GM23338 (cell line): ENCODE measurements around the gene DLG2. TPM values are rescaled to one million over a fixed set of nuclear protein-coding genes. Genes with fewer than 3 reads are reported as not detected.

Experiments
- ATAC-seq: fragments of 200-7000 bp; cut with Tn5 transposase; 3 replicates; pipeline ENCODE4 v1.9.1; 2020
- DNase-seq: peaks from one replicate; pipeline ENCODE4 v3.0.0-alpha.2; 2015; ENCODE audit warnings: low spot score
- H2AFZ ChIP-seq: fragments of 200-600 bp; sonication (generic); 2 replicates; pipeline ENCODE4 v1.8.0; 2016; ENCODE audit warnings: antibody characterized with exemption, mild to moderate bottlenecking, moderate library complexity
- H3F3A ChIP-seq: fragments of 200-600 bp; sonication (generic); replicated peaks from 2 replicates; pipeline ENCODE4 v1.8.0; 2017; ENCODE audit warnings: antibody characterized with exemption, mixed run types, low read depth
- H3K27ac ChIP-seq: fragments of 200-600 bp; sonication (generic); 2 replicates; pipeline ENCODE4 v1.6.1; 2016; ENCODE audit warnings: low read depth
- H3K27me3 ChIP-seq: fragments of 200-600 bp; sonication (generic); 2 replicates; pipeline ENCODE4 v1.8.0; 2016; ENCODE audit warnings: mild to moderate bottlenecking, mixed run types, moderate library complexity; ENCODE audit not compliant: insufficient read depth
- H3K36me3 ChIP-seq: fragments of 200-600 bp; sonication (generic); 2 replicates; pipeline ENCODE4 v1.8.0; 2016; ENCODE audit warnings: mild to moderate bottlenecking; ENCODE audit not compliant: insufficient read depth
- H3K4me1 ChIP-seq: fragments of 200-600 bp; sonication (generic); 2 replicates; pipeline ENCODE4 v1.8.0; 2016; ENCODE audit warnings: mild to moderate bottlenecking, moderate library complexity; ENCODE audit not compliant: insufficient read depth
- H3K4me2 ChIP-seq: fragments of 200-600 bp; sonication (generic); 2 replicates; pipeline ENCODE4 v1.7.1; 2017; ENCODE audit warnings: mixed run types
- H3K4me3 ChIP-seq: fragments of 200-600 bp; sonication (generic); 2 replicates; pipeline ENCODE4 v1.6.1; 2016; ENCODE audit warnings: mixed run types
- H3K79me2 ChIP-seq: fragments of 200-600 bp; sonication (generic); replicated peaks from 2 replicates; pipeline ENCODE4 v1.8.0; 2017; ENCODE audit warnings: mild to moderate bottlenecking; ENCODE audit not compliant: insufficient read depth
- H3K9me2 ChIP-seq: fragments of 200-600 bp; sonication (generic); 2 replicates; pipeline ENCODE4 v1.8.0; 2017; ENCODE audit not compliant: insufficient read depth
- H4K20me1 ChIP-seq: fragments of 200-600 bp; sonication (generic); replicated peaks from 2 replicates; pipeline ENCODE4 v1.8.0; 2017; ENCODE audit warnings: mild to moderate bottlenecking; ENCODE audit not compliant: insufficient read depth
- H3K27ac Mint-ChIP-seq: 2 replicates; pipeline ENCODE4 v1.8.0; 2020; ENCODE audit warnings: inconsistent platforms, mild to moderate bottlenecking, moderate library complexity, mixed read lengths
- H3K27me3 Mint-ChIP-seq: 3 replicates; pipeline ENCODE4 v1.8.0; 2022; ENCODE audit warnings: low read depth, mild to moderate bottlenecking, moderate library complexity, mixed read lengths, inconsistent platforms; ENCODE audit not compliant: insufficient read depth, poor library complexity
- H3K36me3 Mint-ChIP-seq: 3 replicates; pipeline ENCODE4 v1.8.0; 2021; ENCODE audit warnings: low read depth, mild to moderate bottlenecking, inconsistent platforms, moderate library complexity, mixed read lengths
- H3K4me1 Mint-ChIP-seq: 3 replicates; pipeline ENCODE4 v1.8.0; 2020; ENCODE audit warnings: mild to moderate bottlenecking, inconsistent platforms, mixed read lengths
- H3K4me3 Mint-ChIP-seq: 3 replicates; pipeline ENCODE4 v1.8.0; 2021; ENCODE audit warnings: moderate library complexity, mild to moderate bottlenecking, inconsistent platforms, mixed read lengths
- H3K9me3 Mint-ChIP-seq: 3 replicates; pipeline ENCODE4 v1.8.0; 2020; ENCODE audit warnings: moderate library complexity, mild to moderate bottlenecking, inconsistent platforms, mixed read lengths
- CREB1 ChIP-seq: fragments of 250-450 bp; sonication (Bioruptor Pico); IDR thresholded peaks from 2 replicates; pipeline ENCODE4 v1.5.0; 2020; ENCODE audit warnings: low read depth, mild to moderate bottlenecking, moderate library complexity
- JUNB ChIP-seq: IDR thresholded peaks from one replicate; pipeline ENCODE4 v1.6.1; 2016; ENCODE audit warnings: antibody characterized with exemption; ENCODE audit not compliant: unreplicated experiment
- NANOG ChIP-seq: IDR thresholded peaks from 2 replicates; pipeline ENCODE4 v1.6.1; 2016; ENCODE audit warnings: antibody characterized with exemption, borderline replicate concordance
- POLR2AphosphoS5 ChIP-seq: IDR thresholded peaks from 2 replicates; pipeline ENCODE4 v1.6.1; 2016; ENCODE audit warnings: antibody characterized with exemption, low read depth
- STAT1 ChIP-seq: IDR thresholded peaks from one replicate; pipeline ENCODE4 v1.6.1; 2016; ENCODE audit warnings: antibody characterized with exemption; ENCODE audit not compliant: unreplicated experiment
- ZNF114 ChIP-seq: fragments of 250-450 bp; sonication (Bioruptor Pico); IDR thresholded peaks from 2 replicates; pipeline ENCODE4 v1.5.0; 2020; ENCODE audit warnings: mild to moderate bottlenecking, moderate library complexity
- polyA plus RNA-seq: library from polyadenylated mRNA; unstranded; fragments of >200 nt; fragmentation: Nextera tagmentation; extraction: Ambion mirVana; gene quantifications from 2 replicates; pipeline ENCODE4 v1.2.1, GENCODE V29; 2016
- total RNA-seq: library from RNA; depleted of rRNA; stranded (reverse); fragments of >200 nt; shearing (Covaris generic); gene quantifications from 2 replicates; pipeline ENCODE4 v1.2.3, GENCODE V29; 2014
- TF ChIP-seq, protein P1 (sequence below): fragments of 250-450 bp; sonication (Bioruptor Pico); IDR thresholded peaks from 2 replicates; pipeline ENCODE4 v1.5.0; 2020; ENCODE audit warnings: mild to moderate bottlenecking, moderate library complexity
- TF ChIP-seq, protein P2 (sequence below): IDR thresholded peaks from one replicate; pipeline ENCODE4 v1.6.1; 2018; ENCODE audit warnings: antibody characterized with exemption; ENCODE audit not compliant: unreplicated experiment
- TF ChIP-seq, protein P3 (sequence below): IDR thresholded peaks from 2 replicates; pipeline ENCODE4 v1.6.1; 2016; ENCODE audit warnings: antibody characterized with exemption
- TF ChIP-seq, protein P4 (sequence below), 2 experiments: fragments of 200-600 bp in 1 of 2; sonication (generic) in 1 of 2; conservative IDR thresholded peaks; 2 replicates each; pipeline versions ENCODE4 v1.5.1 to v1.6.1; 2016 to 2017; ENCODE audit warnings: antibody characterized with exemption in 2 of 2, low read depth in 2 of 2, mild to moderate bottlenecking in 2 of 2, moderate library complexity in 1 of 2

The DLG2 gene
- total and polyA plus RNA-seq, 2 experiments from 2014 or later: 19.8 to 21.5 TPM

DNA sequence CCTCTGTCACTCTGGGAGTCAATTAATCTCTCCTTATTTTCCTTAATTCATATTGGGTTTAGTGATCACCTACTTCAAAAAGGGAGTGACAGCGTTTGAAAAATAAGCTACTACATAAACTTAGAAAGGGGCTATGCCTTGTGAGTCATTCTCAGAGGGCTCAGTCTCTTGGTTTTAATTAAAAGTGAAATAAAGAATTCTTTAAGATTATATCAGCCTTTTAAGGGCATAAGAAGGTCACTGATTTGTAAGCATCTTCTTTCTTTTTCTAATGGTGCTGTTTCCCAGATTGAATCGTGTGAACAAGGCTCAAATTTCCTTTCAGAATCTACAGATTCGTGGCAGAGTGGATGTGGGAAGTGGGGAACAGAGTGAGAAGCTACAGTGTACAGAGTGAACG lies 1704.8 kb downstream of the DLG2 start:
- H3K4me2 ChIP-seq: no peak overlapping the region

More for the DNA sequence above, 1704.8 kb downstream of the DLG2 start:
- Histone ChIP-seq H2AFZ (no peak overlapping the region), H3F3A (no peaks in the 10 kb centered on the region), H3K27ac (no peak overlapping the region), H3K4me3 (no peak overlapping the region), H3K9me2 (no peaks in the 10 kb centered on the region), H4K20me1 (no peaks in the 10 kb centered on the region), H3K36me3 (no peaks in the 10 kb centered on the region), H3K27me3 (no peaks in the 10 kb centered on the region), H3K79me2 (no peaks in the 10 kb centered on the region), H3K4me1 (no peaks in the 10 kb centered on the region)
- Mint-ChIP-seq H3K4me3 (no peak overlapping the region), H3K36me3 (no peaks in the 10 kb centered on the region), H3K27me3 (no peaks in the 10 kb centered on the region), H3K27ac (peak overlapping the region; percentile 63; the same call in 1 of the 2 replicates), H3K9me3 (no peaks in the 10 kb centered on the region), H3K4me1 (peaks cover 4% of the 10 kb centered on the region)
- DNase-seq (no peak), ATAC-seq (no peak)
- TF ChIP-seq, protein P1, sequence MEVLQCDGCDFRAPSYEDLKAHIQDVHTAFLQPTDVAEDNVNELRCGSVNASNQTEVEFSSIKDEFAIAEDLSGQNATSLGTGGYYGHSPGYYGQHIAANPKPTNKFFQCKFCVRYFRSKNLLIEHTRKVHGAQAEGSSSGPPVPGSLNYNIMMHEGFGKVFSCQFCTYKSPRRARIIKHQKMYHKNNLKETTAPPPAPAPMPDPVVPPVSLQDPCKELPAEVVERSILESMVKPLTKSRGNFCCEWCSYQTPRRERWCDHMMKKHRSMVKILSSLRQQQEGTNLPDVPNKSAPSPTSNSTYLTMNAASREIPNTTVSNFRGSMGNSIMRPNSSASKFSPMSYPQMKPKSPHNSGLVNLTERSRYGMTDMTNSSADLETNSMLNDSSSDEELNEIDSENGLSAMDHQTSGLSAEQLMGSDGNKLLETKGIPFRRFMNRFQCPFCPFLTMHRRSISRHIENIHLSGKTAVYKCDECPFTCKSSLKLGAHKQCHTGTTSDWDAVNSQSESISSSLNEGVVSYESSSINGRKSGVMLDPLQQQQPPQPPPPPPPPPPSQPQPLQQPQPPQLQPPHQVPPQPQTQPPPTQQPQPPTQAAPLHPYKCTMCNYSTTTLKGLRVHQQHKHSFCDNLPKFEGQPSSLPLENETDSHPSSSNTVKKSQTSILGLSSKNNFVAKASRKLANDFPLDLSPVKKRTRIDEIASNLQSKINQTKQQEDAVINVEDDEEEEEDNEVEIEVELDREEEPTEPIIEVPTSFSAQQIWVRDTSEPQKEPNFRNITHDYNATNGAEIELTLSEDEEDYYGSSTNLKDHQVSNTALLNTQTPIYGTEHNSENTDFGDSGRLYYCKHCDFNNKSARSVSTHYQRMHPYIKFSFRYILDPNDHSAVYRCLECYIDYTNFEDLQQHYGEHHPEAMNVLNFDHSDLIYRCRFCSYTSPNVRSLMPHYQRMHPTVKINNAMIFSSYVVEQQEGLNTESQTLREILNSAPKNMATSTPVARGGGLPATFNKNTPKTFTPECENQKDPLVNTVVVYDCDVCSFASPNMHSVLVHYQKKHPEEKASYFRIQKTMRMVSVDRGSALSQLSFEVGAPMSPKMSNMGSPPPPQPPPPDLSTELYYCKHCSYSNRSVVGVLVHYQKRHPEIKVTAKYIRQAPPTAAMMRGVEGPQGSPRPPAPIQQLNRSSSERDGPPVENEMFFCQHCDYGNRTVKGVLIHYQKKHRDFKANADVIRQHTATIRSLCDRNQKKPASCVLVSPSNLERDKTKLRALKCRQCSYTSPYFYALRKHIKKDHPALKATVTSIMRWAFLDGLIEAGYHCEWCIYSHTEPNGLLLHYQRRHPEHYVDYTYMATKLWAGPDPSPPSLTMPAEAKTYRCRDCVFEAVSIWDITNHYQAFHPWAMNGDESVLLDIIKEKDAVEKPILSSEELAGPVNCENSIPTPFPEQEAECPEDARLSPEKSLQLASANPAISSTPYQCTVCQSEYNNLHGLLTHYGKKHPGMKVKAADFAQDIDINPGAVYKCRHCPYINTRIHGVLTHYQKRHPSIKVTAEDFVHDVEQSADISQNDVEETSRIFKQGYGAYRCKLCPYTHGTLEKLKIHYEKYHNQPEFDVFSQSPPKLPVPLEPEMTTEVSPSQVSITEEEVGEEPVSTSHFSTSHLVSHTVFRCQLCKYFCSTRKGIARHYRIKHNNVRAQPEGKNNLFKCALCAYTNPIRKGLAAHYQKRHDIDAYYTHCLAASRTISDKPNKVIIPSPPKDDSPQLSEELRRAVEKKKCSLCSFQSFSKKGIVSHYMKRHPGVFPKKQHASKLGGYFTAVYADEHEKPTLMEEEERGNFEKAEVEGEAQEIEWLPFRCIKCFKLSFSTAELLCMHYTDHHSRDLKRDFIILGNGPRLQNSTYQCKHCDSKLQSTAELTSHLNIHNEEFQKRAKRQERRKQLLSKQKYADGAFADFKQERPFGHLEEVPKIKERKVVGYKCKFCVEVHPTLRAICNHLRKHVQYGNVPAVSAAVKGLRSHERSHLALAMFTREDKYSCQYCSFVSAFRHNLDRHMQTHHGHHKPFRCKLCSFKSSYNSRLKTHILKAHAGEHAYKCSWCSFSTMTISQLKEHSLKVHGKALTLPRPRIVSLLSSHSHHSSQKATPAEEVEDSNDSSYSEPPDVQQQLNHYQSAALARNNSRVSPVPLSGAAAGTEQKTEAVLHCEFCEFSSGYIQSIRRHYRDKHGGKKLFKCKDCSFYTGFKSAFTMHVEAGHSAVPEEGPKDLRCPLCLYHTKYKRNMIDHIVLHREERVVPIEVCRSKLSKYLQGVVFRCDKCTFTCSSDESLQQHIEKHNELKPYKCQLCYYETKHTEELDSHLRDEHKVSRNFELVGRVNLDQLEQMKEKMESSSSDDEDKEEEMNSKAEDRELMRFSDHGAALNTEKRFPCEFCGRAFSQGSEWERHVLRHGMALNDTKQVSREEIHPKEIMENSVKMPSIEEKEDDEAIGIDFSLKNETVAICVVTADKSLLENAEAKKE (CRISPR knock-in tag): no peak
- TF ChIP-seq, protein P2, sequence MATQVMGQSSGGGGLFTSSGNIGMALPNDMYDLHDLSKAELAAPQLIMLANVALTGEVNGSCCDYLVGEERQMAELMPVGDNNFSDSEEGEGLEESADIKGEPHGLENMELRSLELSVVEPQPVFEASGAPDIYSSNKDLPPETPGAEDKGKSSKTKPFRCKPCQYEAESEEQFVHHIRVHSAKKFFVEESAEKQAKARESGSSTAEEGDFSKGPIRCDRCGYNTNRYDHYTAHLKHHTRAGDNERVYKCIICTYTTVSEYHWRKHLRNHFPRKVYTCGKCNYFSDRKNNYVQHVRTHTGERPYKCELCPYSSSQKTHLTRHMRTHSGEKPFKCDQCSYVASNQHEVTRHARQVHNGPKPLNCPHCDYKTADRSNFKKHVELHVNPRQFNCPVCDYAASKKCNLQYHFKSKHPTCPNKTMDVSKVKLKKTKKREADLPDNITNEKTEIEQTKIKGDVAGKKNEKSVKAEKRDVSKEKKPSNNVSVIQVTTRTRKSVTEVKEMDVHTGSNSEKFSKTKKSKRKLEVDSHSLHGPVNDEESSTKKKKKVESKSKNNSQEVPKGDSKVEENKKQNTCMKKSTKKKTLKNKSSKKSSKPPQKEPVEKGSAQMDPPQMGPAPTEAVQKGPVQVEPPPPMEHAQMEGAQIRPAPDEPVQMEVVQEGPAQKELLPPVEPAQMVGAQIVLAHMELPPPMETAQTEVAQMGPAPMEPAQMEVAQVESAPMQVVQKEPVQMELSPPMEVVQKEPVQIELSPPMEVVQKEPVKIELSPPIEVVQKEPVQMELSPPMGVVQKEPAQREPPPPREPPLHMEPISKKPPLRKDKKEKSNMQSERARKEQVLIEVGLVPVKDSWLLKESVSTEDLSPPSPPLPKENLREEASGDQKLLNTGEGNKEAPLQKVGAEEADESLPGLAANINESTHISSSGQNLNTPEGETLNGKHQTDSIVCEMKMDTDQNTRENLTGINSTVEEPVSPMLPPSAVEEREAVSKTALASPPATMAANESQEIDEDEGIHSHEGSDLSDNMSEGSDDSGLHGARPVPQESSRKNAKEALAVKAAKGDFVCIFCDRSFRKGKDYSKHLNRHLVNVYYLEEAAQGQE: no peak
- TF ChIP-seq POLR2AphosphoS5 (no peak), JUNB (no peak), STAT1 (no peak), CREB1 (CRISPR knock-in tag) (no peak), NANOG (no peak), ZNF114 (no peak)
- TF ChIP-seq, protein P3, sequence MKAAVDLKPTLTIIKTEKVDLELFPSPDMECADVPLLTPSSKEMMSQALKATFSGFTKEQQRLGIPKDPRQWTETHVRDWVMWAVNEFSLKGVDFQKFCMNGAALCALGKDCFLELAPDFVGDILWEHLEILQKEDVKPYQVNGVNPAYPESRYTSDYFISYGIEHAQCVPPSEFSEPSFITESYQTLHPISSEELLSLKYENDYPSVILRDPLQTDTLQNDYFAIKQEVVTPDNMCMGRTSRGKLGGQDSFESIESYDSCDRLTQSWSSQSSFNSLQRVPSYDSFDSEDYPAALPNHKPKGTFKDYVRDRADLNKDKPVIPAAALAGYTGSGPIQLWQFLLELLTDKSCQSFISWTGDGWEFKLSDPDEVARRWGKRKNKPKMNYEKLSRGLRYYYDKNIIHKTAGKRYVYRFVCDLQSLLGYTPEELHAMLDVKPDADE: no peak
- TF ChIP-seq, protein P4, sequence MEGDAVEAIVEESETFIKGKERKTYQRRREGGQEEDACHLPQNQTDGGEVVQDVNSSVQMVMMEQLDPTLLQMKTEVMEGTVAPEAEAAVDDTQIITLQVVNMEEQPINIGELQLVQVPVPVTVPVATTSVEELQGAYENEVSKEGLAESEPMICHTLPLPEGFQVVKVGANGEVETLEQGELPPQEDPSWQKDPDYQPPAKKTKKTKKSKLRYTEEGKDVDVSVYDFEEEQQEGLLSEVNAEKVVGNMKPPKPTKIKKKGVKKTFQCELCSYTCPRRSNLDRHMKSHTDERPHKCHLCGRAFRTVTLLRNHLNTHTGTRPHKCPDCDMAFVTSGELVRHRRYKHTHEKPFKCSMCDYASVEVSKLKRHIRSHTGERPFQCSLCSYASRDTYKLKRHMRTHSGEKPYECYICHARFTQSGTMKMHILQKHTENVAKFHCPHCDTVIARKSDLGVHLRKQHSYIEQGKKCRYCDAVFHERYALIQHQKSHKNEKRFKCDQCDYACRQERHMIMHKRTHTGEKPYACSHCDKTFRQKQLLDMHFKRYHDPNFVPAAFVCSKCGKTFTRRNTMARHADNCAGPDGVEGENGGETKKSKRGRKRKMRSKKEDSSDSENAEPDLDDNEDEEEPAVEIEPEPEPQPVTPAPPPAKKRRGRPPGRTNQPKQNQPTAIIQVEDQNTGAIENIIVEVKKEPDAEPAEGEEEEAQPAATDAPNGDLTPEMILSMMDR (conservative IDR thresholded peaks at IDR 0.05; ENCODE audit: low read depth in 2 of 2): no peak
